ENCODE measurements around the gene MICU1. TPM values are rescaled to one million over a fixed set of nuclear protein-coding genes. Genes with fewer than 3 reads are reported as not detected.

Gene MICU1
- total and polyA plus RNA-seq, 2 of the 13 experiments (the other 11 are each of a cell fraction or from before 2014, with no cell fraction given): 32.5 to 56.1 TPM

DNA sequence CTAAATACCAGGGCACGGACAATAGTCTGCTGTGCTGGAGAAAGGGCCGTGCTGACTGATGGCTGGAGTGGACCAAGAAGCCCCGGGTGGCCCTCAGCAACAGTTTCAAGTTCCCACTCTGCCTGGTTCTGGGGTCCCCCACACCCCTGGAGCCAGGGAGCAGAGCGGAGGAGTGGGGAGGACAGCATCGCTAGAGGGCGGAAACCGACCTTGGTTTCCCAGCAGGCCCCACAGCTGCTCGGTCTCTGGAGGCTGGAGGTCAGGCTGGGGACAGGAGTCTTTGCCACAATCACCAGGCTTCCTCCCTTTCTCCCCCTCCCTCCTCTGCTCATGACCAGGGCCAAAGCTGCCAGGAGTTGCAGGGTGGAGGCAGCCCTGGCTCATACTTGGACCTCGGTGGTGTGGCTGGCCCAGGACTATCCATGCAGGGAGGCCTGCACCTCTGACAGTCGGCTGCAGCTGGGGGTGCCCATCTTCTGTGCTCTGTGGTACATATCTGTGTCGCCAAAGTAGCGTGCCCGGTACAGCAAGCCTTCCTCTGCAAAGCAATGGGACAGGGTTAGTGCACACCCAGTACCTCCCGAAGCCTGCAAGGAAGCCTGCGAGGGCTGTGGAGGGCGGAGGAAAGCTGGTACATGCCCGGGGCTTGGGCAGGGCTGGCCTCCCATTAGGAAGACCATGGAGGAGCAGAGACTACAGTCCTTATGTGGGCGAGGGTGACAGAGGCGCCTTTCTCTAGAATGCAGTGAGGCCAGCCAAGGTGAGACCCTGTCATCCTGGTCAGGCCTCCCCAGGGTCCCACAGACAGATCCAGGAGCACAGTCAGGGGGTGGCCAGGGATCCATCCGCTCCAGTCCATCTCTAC is 290.3 kb downstream of the MICU1 start (continued):
- TF ChIP-seq, protein P1, sequence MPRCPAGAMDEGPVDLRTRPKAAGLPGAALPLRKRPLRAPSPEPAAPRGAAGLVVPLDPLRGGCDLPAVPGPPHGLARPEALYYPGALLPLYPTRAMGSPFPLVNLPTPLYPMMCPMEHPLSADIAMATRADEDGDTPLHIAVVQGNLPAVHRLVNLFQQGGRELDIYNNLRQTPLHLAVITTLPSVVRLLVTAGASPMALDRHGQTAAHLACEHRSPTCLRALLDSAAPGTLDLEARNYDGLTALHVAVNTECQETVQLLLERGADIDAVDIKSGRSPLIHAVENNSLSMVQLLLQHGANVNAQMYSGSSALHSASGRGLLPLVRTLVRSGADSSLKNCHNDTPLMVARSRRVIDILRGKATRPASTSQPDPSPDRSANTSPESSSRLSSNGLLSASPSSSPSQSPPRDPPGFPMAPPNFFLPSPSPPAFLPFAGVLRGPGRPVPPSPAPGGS (CRISPR knock-in tag; IDR thresholded peaks at IDR 0.05): no peak
- TF ChIP-seq ZNF354B (CRISPR knock-in tag; IDR thresholded peaks at IDR 0.05): no peak
- TF ChIP-seq BCL6 (CRISPR knock-in tag; IDR thresholded peaks at IDR 0.05): no peak
- TF ChIP-seq, protein P2, sequence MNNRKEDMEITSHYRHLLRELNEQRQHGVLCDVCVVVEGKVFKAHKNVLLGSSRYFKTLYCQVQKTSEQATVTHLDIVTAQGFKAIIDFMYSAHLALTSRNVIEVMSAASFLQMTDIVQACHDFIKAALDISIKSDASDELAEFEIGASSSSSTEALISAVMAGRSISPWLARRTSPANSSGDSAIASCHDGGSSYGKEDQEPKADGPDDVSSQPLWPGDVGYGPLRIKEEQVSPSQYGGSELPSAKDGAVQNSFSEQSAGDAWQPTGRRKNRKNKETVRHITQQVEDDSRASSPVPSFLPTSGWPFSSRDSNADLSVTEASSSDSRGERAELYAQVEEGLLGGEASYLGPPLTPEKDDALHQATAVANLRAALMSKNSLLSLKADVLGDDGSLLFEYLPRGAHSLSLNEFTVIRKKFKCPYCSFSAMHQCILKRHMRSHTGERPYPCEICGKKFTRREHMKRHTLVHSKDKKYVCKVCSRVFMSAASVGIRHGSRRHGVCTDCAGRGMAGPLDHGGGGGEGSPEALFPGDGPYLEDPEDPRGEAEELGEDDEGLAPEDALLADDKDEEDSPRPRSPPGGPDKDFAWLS (CRISPR knock-in tag; IDR thresholded peaks at IDR 0.05; ENCODE audit: borderline replicate concordance): no peak
- no peak for TF ChIP-seq AFF4 (CRISPR knock-in tag; IDR thresholded peaks at IDR 0.05)
- TF ChIP-seq, protein P3, sequence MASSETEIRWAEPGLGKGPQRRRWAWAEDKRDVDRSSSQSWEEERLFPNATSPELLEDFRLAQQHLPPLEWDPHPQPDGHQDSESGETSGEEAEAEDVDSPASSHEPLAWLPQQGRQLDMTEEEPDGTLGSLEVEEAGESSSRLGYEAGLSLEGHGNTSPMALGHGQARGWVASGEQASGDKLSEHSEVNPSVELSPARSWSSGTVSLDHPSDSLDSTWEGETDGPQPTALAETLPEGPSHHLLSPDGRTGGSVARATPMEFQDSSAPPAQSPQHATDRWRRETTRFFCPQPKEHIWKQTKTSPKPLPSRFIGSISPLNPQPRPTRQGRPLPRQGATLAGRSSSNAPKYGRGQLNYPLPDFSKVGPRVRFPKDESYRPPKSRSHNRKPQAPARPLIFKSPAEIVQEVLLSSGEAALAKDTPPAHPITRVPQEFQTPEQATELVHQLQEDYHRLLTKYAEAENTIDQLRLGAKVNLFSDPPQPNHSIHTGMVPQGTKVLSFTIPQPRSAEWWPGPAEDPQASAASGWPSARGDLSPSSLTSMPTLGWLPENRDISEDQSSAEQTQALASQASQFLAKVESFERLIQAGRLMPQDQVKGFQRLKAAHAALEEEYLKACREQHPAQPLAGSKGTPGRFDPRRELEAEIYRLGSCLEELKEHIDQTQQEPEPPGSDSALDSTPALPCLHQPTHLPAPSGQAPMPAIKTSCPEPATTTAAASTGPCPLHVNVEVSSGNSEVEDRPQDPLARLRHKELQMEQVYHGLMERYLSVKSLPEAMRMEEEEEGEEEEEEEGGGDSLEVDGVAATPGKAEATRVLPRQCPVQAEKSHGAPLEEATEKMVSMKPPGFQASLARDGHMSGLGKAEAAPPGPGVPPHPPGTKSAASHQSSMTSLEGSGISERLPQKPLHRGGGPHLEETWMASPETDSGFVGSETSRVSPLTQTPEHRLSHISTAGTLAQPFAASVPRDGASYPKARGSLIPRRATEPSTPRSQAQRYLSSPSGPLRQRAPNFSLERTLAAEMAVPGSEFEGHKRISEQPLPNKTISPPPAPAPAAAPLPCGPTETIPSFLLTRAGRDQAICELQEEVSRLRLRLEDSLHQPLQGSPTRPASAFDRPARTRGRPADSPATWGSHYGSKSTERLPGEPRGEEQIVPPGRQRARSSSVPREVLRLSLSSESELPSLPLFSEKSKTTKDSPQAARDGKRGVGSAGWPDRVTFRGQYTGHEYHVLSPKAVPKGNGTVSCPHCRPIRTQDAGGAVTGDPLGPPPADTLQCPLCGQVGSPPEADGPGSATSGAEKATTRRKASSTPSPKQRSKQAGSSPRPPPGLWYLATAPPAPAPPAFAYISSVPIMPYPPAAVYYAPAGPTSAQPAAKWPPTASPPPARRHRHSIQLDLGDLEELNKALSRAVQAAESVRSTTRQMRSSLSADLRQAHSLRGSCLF (CRISPR knock-in tag; IDR thresholded peaks at IDR 0.05; ENCODE audit: borderline replicate concordance): no peak
- peak; percentile 74; the same call in 1 of the 2 replicates for TF ChIP-seq ZNF263 (CRISPR knock-in tag; IDR thresholded peaks at IDR 0.05)
- no peak for TF ChIP-seq ZC3H4 (CRISPR knock-in tag; IDR thresholded peaks at IDR 0.05; ENCODE audit: borderline replicate concordance)
- TF ChIP-seq TEAD2 (CRISPR knock-in tag; IDR thresholded peaks at IDR 0.05): no peak
- no peak for TF ChIP-seq ZNF138 (CRISPR knock-in tag; IDR thresholded peaks at IDR 0.05; ENCODE audit: low read depth)
- no peak for TF ChIP-seq REPIN1 (CRISPR knock-in tag; IDR thresholded peaks at IDR 0.05; ENCODE audit: borderline replicate concordance, low read depth)
- no peak for TF ChIP-seq MATR3 (CRISPR knock-in tag; IDR thresholded peaks at IDR 0.05)
- no peak for TF ChIP-seq CEBPB (IDR thresholded peaks at IDR 0.05; ENCODE audit: borderline replicate concordance, low read depth, low read length)
- TF ChIP-seq MAFK (conservative IDR thresholded peaks at IDR 0.05 in 1 of 2, IDR thresholded peaks at IDR 0.05 in 1 of 2; ENCODE audit: low read length in 2 of 2): no peak
- TF ChIP-seq HNF4G (IDR thresholded peaks at IDR 0.05; ENCODE audit: borderline replicate concordance, low read depth, low read length): no peak
- TF ChIP-seq HNF4G (CRISPR knock-in tag; IDR thresholded peaks at IDR 0.05; ENCODE audit: borderline replicate concordance, low read depth): 0 out of 2 replicates have a peak, but pooled peaks have one; percentile 5
- no peak for TF ChIP-seq ZIK1 (CRISPR knock-in tag; IDR thresholded peaks at IDR 0.05; ENCODE audit: borderline replicate concordance, low read depth)

Measured in HepG2 (cell line).